ENCODE results near the gene CD8B2. TPM values are rescaled to one million over a fixed set of nuclear protein-coding genes. Genes with fewer than 3 reads are reported as not detected.

CD8B2 gene
- total RNA-seq, 1 donor from 2014 or later, result not detected

GRCh38 chr2:106537791-106538191 is 50.6 kb downstream of the CD8B2 start:
- Mint-ChIP-seq H3K4me3 (no peak overlapping the region), H3K27ac (no peak overlapping the region), H3K4me1 (peaks cover 22% of the 10 kb centered on the region), H3K9me3 (no peaks in the 10 kb centered on the region), H3K27me3 (ENCODE audit: insufficient read depth, low read depth) (peaks cover 18% of the 10 kb centered on the region), H3K36me3 (no peaks in the 10 kb centered on the region)
- DNase-seq (ENCODE audit: low spot score), result peak; percentile 66
- H3K4me2 ChIP-seq, result peak overlapping the region; percentile 56
- no peaks in the 10 kb centered on the region for H3K36me3 ChIP-seq
- no peaks in the 10 kb centered on the region for H3K79me2 ChIP-seq (ENCODE audit: low read depth)
- H4K20me1 ChIP-seq (ENCODE audit: low read depth), result no peaks in the 10 kb centered on the region
- H3F3A ChIP-seq (ENCODE audit: low read depth), result peaks cover 16% of the 10 kb centered on the region
- no peak overlapping the region for H2AFZ ChIP-seq (replicated peaks)
- H3K4me3 ChIP-seq, result no peak overlapping the region
- no peak overlapping the region for H3K9ac ChIP-seq
- TF ChIP-seq CTCF (IDR thresholded peaks at IDR 0.05) (no peak), EZH2 (IDR thresholded peaks at IDR 0.05) (no peak), EZH2phosphoT487 (IDR thresholded peaks at IDR 0.05) (no peak)
- peak overlapping the region; percentile 14 for H3K27ac ChIP-seq
- peaks cover 26% of the 10 kb centered on the region for H3K4me1 ChIP-seq
- H3K27me3 ChIP-seq, result peaks cover under 1% of the 10 kb centered on the region
- H3K9me3 ChIP-seq (ENCODE audit: low read depth), result no peaks in the 10 kb centered on the region

- H3K27me3 Mint-ChIP-seq (ENCODE audit: insufficient read depth, low read depth), result peaks cover 7% of the 10 kb centered on the region
- no peak overlapping the region for H3K4me3 Mint-ChIP-seq
- Histone ChIP-seq H2AFZ (replicated peaks) (no peak overlapping the region), H3F3A (ENCODE audit: low read depth) (peaks cover 16% of the 10 kb centered on the region), H3K9me3 (ENCODE audit: low read depth) (no peaks in the 10 kb centered on the region), H3K36me3 (no peaks in the 10 kb centered on the region), H3K27ac (no peak overlapping the region), H3K4me2 (no peak overlapping the region), H3K27me3 (peaks cover 18% of the 10 kb centered on the region), H3K4me3 (no peak overlapping the region), H3K79me2 (ENCODE audit: low read depth) (no peaks in the 10 kb centered on the region), H3K9ac (no peak overlapping the region), H4K20me1 (ENCODE audit: low read depth) (no peaks in the 10 kb centered on the region), H3K4me1 (peaks cover 26% of the 10 kb centered on the region)
- no peaks in the 10 kb centered on the region for H3K9me3 Mint-ChIP-seq
- H3K4me1 Mint-ChIP-seq, result peaks cover 18% of the 10 kb centered on the region
- no peak for DNase-seq (ENCODE audit: low spot score)
- H3K36me3 Mint-ChIP-seq, result no peaks in the 10 kb centered on the region
- H3K27ac Mint-ChIP-seq, result no peak overlapping the region
- no peak for TF ChIP-seq CTCF (IDR thresholded peaks at IDR 0.05)
- no peak for TF ChIP-seq EZH2 (IDR thresholded peaks at IDR 0.05)
- no peak for TF ChIP-seq EZH2phosphoT487 (IDR thresholded peaks at IDR 0.05)
Observed at GRCh38 chr2:106540886-106541285, 53.7 kb downstream of the CD8B2 start.

GRCh38 chr2:106541333-106541732 is 54.2 kb downstream of the CD8B2 start:
- H3K4me1 Mint-ChIP-seq, result peaks cover 18% of the 10 kb centered on the region
- no peak for DNase-seq (ENCODE audit: low spot score)
- Histone ChIP-seq H3K4me2 (no peak overlapping the region), H3K36me3 (no peaks in the 10 kb centered on the region), H3K9ac (no peak overlapping the region), H3K27me3 (peaks cover 18% of the 10 kb centered on the region), H2AFZ (replicated peaks) (no peak overlapping the region), H4K20me1 (ENCODE audit: low read depth) (no peaks in the 10 kb centered on the region), H3K4me1 (peaks cover 24% of the 10 kb centered on the region), H3K79me2 (ENCODE audit: low read depth) (no peaks in the 10 kb centered on the region), H3K4me3 (no peak overlapping the region), H3K9me3 (ENCODE audit: low read depth) (no peaks in the 10 kb centered on the region), H3F3A (ENCODE audit: low read depth) (peaks cover 16% of the 10 kb centered on the region), H3K27ac (no peak overlapping the region)
- no peak for TF ChIP-seq CTCF (IDR thresholded peaks at IDR 0.05)
- no peak for TF ChIP-seq EZH2 (IDR thresholded peaks at IDR 0.05)
- TF ChIP-seq EZH2phosphoT487 (IDR thresholded peaks at IDR 0.05), result no peak
- H3K36me3 Mint-ChIP-seq, result no peaks in the 10 kb centered on the region
- no peak overlapping the region for H3K4me3 Mint-ChIP-seq
- H3K9me3 Mint-ChIP-seq, result no peaks in the 10 kb centered on the region
- H3K27me3 Mint-ChIP-seq (ENCODE audit: insufficient read depth, low read depth), result peaks cover 7% of the 10 kb centered on the region
- H3K27ac Mint-ChIP-seq, result no peak overlapping the region

Data from neural progenitor cell (in vitro differentiated cells).